ENCODE data around the gene GDAP2.
"Not testable (repeated sequence)": the region's sequence is repeated elsewhere in the genome, so short reads cannot be mapped to it uniquely, and the experiment has no call there.

Gene GDAP2

GRCh38 chr1:117899801-117900200, 29.6 kb downstream of the GDAP2 start:
- DNase-seq (ENCODE audit: low read depth) = no peak

- DNase-seq (ENCODE audit: low read depth) = no peak
Measured at GRCh38 chr1:117897551-117897950, 31.9 kb downstream of the GDAP2 start.

GRCh38 chr1:117895482-117896114, 33.8 kb downstream of the GDAP2 start:
- DNase-seq (ENCODE audit: low read depth) = peak; percentile 30

GRCh38 chr1:117894078-117894477, 35.3 kb downstream of the GDAP2 start:
- no peak for DNase-seq (ENCODE audit: low read depth)

GRCh38 chr1:117892512-117892911, 36.9 kb downstream of the GDAP2 start:
- DNase-seq (ENCODE audit: low read depth) = no peak

GRCh38 chr1:117890452-117890851, 39.0 kb downstream of the GDAP2 start:
- DNase-seq (ENCODE audit: low read depth) = no peak

GRCh38 chr1:117886101-117886795, 43.2 kb downstream of the GDAP2 start:
- no peak for DNase-seq (ENCODE audit: low read depth)

GRCh38 chr1:117883616-117884015, 45.8 kb downstream of the GDAP2 start:
- DNase-seq (ENCODE audit: low read depth) = no peak

GRCh38 chr1:117879284-117879683, 50.1 kb downstream of the GDAP2 start:
- DNase-seq (ENCODE audit: low read depth) = no peak

GRCh38 chr1:117877823-117878222, 51.6 kb downstream of the GDAP2 start:
- no peak for DNase-seq (ENCODE audit: low read depth)

GRCh38 chr1:117871013-117871412, 58.4 kb downstream of the GDAP2 start:
- no peak for DNase-seq (ENCODE audit: low read depth)

- DNase-seq (ENCODE audit: low read depth) = no peak
Measured at GRCh38 chr1:117861694-117862093, 67.7 kb downstream of the GDAP2 start.

- no peak for DNase-seq (ENCODE audit: low read depth)
Measured at GRCh38 chr1:117860896-117861610, 68.4 kb downstream of the GDAP2 start.

- no peak for DNase-seq (ENCODE audit: low read depth)
Measured at GRCh38 chr1:117859901-117860300, 69.5 kb downstream of the GDAP2 start.

GRCh38 chr1:117857418-117857817, 72.0 kb downstream of the GDAP2 start:
- no peak for DNase-seq (ENCODE audit: low read depth)

GRCh38 chr1:117852853-117853553, 76.4 kb downstream of the GDAP2 start:
- no peak for DNase-seq (ENCODE audit: low read depth)

- DNase-seq (ENCODE audit: low read depth) = no peak
Measured at GRCh38 chr1:117851687-117852086, 77.7 kb downstream of the GDAP2 start.

GRCh38 chr1:117846674-117847425, 82.6 kb downstream of the GDAP2 start:
- DNase-seq (ENCODE audit: low read depth) = no peak

- DNase-seq (ENCODE audit: low read depth) = not testable (repeated sequence)
Measured at GRCh38 chr1:117844478-117844877, 84.9 kb downstream of the GDAP2 start.

- DNase-seq (ENCODE audit: low read depth) = no peak
Measured at GRCh38 chr1:117843791-117844190, 85.6 kb downstream of the GDAP2 start.

- DNase-seq (ENCODE audit: low read depth) = no peak
Measured at GRCh38 chr1:117842408-117843170, 86.8 kb downstream of the GDAP2 start.

Measured in activated T-cell treated with anti-CD3 and anti-CD28 coated beads for 48 hours (primary cell).